ENCODE measurements around the gene CNTNAP2.

The CNTNAP2 gene

DNA sequence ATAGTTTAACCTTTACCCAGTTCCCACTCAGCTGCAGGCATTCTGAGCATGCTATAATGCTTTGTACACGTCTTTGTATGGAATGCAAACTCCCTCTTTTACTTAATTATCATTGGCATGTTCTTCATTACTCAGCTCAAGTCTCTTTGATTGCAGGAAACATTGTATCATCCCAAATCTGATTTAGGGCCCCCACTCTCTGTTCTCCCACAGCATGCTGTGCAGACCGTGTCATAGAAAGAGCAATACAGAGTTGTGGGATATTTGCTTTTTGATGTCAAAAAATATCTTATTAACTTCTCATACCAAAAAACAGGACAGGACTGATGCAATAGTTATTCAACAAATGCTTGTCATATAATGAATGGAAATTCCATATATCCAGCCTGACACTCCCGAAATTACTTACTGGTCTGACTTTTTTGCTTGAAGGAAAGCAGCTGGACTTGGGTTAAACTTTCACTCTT lies 1392.5 kb downstream of the CNTNAP2 start:
- DNase-seq (ENCODE audit: low read depth) = peak; percentile 10
- H3K4me3 ChIP-seq (ENCODE audit: low read depth, low read length) = no peak overlapping the region
- TF ChIP-seq, protein P1, sequence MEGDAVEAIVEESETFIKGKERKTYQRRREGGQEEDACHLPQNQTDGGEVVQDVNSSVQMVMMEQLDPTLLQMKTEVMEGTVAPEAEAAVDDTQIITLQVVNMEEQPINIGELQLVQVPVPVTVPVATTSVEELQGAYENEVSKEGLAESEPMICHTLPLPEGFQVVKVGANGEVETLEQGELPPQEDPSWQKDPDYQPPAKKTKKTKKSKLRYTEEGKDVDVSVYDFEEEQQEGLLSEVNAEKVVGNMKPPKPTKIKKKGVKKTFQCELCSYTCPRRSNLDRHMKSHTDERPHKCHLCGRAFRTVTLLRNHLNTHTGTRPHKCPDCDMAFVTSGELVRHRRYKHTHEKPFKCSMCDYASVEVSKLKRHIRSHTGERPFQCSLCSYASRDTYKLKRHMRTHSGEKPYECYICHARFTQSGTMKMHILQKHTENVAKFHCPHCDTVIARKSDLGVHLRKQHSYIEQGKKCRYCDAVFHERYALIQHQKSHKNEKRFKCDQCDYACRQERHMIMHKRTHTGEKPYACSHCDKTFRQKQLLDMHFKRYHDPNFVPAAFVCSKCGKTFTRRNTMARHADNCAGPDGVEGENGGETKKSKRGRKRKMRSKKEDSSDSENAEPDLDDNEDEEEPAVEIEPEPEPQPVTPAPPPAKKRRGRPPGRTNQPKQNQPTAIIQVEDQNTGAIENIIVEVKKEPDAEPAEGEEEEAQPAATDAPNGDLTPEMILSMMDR (conservative IDR thresholded peaks at IDR 0.05; ENCODE audit: low read depth, low read length) = no peak

DNA sequence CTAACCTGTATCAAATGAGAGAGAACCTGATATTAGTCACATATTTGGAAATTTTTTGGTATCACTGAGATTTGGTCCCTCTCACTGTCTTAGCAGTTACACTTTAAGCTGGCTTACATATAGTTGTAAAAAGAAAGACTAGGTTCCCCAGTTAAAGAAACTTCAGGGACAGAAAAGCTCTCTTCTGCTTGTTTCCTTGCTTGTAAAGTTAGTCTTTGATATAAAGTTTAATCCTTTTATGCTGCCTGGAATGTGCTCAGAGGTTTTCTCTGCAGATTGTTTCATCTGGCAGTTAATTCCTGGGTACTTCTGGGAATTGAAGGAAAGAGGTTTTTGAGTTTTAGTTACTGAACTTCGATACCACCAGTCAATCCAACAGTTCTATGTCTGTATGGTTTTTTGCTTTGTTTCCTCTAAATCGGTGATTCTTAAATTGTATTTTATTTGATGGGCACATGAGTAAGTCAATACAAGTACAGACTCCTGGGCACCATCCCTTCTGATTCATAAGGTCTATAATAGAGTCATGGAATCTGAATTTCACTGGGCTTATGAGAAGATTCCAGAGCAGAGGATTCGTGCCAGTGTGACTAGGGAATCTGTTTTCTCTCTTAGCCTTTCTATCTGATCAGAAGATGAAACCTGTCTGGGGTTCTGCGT lies 1393.1 kb downstream of the CNTNAP2 start:
- H3K4me3 ChIP-seq (ENCODE audit: low read depth, low read length) = no peak overlapping the region
- TF ChIP-seq, protein P1 (conservative IDR thresholded peaks at IDR 0.05; ENCODE audit: low read depth, low read length) = no peak
- DNase-seq (ENCODE audit: low read depth) = no peak

DNA sequence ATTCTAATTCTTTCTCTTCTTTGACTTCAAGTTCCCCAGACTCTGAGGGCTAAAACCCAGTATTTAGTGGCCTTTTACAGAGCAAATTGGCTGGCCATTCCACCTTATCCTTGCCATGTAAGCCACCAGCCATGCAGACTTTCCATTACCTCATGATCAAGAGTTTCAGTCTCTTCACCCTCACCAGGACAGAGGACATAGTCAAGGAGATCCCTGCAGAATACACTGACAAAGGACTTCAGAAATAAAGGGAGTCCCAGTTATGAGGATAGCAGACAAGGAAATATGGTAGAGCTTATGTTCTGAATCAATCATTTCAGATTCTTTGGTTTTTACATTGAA lies 1393.6 kb downstream of the CNTNAP2 start:
- TF ChIP-seq, protein P1 (conservative IDR thresholded peaks at IDR 0.05; ENCODE audit: low read depth, low read length) = no peak
- no peak overlapping the region for H3K4me3 ChIP-seq (ENCODE audit: low read depth, low read length)
- no peak for DNase-seq (ENCODE audit: low read depth)

DNA sequence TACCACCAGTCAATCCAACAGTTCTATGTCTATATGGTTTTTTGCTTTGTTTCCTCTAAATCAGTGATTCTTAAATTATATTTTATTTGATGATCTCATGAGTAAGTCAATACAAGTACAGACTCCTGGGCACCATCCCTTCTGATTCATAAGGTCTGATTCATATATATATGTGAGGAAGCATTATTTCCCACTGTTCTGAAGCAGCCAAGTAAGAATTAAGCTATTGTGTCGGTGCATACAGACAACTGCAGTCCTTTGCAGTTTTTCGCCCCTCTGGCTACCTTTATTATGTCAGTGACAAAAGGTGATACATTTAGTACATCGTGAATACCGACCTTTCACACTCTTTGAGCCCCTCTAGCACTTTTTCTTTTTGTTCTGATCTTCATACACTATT lies 1394.3 kb downstream of the CNTNAP2 start:
- TF ChIP-seq, protein P1 (conservative IDR thresholded peaks at IDR 0.05; ENCODE audit: low read depth, low read length) = no peak

DNA sequence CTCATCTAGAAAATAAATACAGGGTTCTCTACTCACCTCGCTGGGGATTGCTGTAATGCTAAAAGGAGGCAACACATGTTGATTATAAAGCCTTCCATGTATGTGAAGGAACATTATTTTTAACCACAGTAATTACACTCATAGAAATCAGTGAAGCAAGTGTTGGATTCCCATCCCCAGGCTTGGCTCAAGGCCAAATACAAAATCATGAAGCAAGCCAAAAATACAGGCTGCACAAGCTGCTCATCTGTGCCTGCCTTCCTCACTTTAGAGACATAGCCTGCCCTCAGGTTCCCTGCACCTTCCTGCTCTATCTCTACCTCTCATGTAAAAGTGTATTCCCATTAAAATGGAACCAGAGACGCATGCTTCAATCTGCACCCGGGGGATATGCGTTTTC lies 1396.8 kb downstream of the CNTNAP2 start:
- no peak overlapping the region for H3K4me3 ChIP-seq (ENCODE audit: low read depth, low read length)
- TF ChIP-seq, protein P1 (conservative IDR thresholded peaks at IDR 0.05; ENCODE audit: low read depth, low read length) = no peak
- no peak for DNase-seq (ENCODE audit: low read depth)

More for the DNA sequence above, 1394.3 kb downstream of the CNTNAP2 start:
- no peak overlapping the region for H3K4me3 ChIP-seq (ENCODE audit: low read depth, low read length)
- DNase-seq (ENCODE audit: low read depth) = no peak

DNA sequence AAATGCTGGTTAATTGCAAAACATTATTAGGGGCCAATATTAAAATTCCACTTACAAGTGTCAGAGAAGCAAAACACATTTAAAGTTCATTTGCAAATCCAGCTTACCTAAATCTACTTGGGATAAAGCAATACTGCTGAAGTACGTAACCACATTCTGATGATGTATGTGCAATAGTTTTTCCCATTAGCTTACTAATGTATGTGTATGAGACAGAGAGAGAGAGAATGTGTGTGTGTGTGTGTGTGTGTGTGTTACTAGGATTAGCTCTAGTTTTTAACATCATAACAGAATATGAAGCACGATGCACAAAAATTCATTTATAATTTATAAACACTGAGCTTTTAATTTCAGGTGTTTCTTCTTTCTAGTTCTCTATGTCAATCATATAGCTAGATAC lies 1399.8 kb downstream of the CNTNAP2 start:
- DNase-seq (ENCODE audit: low read depth) = no peak
- H3K4me3 ChIP-seq (ENCODE audit: low read depth, low read length) = no peak overlapping the region

More for the DNA sequence above, 1399.8 kb downstream of the CNTNAP2 start:
- TF ChIP-seq, protein P1 (conservative IDR thresholded peaks at IDR 0.05; ENCODE audit: low read depth, low read length) = no peak

Measured in choroid plexus epithelial cell (primary cell).